SW480 (cell line): ENCODE results near the gene PSMD8.
"Not testable (repeated sequence)": the region's sequence is repeated elsewhere in the genome, so short reads cannot be mapped to it uniquely, and the experiment has no call there.

Experiments
- DNase-seq: peaks from one replicate; pipeline ENCODE4 v3.0.0-alpha.2; 2016; ENCODE audit warnings: low spot score

Gene PSMD8

DNA sequence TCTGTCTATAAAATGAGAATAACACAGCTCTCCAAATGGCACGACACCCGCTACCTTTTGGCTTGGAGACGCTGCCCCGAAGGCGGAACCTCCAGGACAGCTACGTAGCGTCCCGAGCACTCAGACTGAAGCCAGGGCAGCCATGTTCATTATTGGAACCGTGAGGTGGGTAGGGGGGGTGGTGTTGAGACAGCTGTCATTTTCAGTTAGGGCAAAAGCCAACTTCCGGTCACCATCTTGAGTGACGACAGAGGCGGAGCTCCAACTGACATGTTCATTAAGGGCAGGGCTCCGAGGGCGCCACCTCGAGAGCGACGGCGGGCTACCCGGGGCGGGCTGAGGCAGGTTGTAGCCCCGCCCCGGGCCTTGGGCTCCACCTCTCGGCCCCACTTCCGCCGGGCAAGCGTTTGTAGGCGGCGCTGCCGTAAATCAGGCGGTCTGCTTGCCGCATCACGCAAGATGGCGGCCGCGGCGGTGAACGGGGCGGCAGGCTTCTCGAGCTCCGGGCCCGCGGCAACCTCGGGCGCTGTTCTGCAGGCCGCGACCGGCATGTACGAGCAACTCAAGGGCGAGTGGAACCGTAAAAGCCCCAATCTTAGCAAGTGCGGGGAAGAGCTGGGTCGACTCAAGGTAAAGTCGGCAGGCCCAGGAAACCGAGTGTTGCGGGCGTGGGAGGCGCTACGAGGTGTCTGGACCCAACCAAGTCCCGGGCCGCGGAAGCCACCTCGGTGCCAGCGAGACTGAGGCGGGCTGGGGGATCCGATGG lies at the start of gene PSMD8:
PSMD8 (plus strand) TSS at position 240 of the 766 bp plus-strand sequence; CDS start at position 271, 31 bp downstream.
- peak; percentile 100 for DNase-seq

DNA sequence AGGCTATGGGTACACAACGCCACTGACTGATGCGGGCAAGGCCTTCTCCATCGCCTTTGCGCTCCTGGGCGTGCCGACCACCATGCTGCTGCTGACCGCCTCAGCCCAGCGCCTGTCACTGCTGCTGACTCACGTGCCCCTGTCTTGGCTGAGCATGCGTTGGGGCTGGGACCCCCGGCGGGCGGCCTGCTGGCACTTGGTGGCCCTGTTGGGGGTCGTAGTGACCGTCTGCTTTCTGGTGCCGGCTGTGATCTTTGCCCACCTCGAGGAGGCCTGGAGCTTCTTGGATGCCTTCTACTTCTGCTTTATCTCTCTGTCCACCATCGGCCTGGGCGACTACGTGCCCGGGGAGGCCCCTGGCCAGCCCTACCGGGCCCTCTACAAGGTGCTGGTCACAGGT lies 47.8 kb upstream of the PSMD8 start:
- DNase-seq: no peak

DNA sequence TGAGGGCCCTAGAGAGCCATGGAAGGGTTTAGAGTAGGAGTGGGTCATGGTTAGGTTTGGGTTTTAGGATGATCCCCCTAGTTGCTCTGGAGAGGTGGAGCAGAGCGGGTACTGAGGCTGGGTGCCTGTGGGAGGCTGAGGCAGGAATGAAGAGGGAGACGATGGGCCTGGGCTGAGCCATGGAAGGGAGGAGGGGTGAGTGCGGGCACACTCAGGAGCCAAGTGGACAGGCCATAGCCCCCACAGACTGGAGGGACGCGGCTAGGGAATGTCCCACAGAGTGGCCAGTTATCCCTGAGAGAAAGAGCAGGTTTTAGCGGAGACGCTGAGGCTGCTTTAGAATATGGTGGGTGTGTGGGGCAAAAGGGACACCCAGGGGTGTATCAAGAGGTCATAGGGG lies 44.7 kb upstream of the PSMD8 start:
- no peak for DNase-seq

DNA sequence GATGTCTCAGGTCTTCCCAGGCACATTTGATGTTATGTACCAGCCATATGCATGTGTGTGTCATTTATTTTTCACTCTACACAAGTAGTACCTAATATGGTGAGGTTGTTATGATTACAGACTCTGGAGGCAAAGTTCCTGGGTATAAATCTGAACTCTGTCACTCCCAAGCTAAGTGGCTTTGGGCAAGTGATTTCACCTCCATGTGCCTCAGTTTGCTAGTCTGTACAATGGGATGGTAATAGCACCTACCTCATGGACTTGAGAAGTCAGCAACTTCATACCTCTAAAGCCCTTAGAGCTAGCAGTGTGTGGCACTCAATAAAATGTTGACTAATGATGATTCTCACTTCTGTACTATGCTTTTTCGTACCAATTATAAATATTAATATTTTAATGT lies 42.6 kb upstream of the PSMD8 start:
- DNase-seq: no peak

DNA sequence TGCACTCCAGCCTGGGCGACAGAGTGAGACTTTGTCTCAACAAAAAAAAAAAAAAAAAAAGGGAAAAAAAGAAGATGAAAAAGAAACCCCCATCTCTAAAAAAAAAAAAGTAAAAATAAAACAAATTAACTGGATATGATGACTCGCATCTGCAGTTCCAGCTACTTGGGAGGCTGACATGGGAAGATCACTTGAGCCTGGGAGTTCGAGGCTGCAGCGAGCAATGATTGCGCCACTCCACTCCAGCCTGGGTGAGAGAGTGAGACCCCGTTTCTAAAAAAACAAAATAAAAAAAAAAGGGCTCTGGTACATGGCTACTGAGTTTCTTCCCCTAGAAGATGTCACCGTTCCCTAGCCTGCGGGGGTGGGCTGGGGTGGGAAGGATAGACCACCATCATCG lies 41.1 kb upstream of the PSMD8 start:
- DNase-seq: no peak

DNA sequence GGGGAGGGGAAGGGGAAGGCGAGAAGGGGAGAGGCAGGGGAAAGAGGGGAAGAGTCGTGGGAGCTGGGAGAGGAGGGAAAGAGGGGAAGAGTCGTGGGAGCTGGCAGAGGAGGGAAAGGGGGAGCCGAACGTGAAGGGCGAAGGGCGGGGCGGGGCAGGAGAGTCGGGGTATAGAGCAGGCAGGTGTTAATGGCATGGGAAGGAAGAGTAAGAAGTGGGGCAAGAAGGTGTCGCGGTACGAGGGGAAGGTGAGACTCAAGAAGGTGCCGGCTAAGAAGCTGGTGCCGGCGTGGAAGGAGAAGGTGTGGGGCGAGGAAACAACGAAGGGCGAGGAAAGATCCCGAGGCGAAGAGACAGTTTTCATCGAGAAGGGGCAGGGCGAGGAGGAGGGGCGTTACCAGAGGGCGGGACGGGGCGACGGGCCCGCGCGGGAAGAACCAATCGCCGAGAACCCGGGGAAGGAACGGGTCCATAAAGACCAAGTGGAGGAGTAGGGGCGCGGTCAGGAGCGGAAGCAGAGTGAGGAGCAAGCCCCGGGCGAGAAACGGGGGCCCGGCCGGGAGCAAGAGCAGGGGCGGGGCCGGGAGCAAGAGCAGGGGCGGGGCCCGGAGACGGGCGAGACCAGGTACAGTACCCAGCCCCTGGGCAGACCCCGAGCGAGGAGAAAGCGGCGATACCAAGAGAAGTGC lies 38.3 kb upstream of the PSMD8 start:
- DNase-seq: peak; percentile 99

DNA sequence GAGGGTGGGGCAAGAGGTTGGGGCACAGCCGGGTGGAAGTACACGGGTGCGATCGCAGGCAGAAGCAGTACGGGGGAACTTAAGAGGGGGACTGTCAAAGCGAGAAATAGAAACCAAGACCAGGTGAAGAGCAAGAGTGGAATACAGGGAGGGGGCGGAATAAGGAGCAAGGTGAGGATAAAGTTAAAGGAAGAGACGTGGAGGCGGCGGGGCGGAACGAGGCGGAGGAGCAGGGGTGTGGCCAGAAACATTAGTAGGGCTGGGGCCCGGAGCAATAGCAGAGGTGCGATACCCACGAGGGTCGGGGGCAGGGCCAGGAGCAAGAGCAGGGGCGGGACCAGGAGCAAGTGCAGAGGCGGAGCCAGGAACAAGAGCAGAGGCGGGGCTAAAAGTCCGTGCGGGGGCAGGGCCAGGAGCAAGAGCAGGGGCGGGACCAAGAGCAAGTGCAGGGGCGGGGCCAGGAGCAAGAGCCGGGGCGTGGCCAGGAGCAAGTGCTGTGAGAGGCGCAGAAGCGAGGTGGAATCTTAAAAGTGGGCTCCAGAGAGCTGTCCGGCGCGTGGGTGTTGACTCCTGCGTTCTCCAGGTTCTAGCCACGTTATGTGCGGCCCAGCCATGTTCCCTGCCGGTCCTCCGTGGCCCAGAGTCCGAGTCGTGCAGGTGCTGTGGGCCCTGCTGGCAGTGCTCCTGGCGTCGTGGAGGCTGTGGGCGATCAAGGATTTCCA lies 37.6 kb upstream of the PSMD8 start:
- peak; percentile 96 for DNase-seq

DNA sequence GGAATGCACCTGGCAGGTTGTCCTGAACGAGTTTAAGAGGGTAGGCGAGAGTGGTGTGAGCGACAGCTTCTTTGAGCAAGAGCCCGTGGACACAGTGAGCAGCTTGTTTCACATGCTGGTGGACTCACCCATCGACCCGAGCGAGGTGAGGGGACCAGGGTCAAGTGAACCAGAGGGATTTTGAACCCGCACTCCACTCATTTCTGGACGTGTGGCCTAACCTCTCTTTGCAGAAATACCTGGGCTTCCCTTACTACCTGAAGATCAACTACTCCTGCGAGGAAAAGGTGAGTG lies 37.1 kb upstream of the PSMD8 start:
- no peak for DNase-seq

DNA sequence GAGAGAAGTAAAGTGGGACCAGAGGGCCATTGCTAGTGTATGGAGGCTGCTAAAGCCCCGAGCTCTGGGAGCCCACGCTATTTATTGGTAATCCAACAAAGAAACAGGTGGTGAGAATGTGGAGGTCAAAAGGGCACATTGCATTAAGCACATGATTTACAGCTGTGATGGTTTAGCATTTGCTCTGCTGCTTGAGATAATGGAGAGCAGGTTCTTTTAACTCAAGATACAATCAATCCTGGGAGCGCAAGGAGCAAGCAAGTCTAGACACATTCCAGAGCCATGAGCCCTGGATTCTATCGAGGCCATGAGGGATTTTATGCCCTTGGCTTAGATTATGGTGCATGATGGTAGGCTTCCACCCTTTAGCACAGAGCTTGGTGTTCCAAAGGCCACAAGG lies 35.4 kb upstream of the PSMD8 start:
- not testable (repeated sequence) for DNase-seq

DNA sequence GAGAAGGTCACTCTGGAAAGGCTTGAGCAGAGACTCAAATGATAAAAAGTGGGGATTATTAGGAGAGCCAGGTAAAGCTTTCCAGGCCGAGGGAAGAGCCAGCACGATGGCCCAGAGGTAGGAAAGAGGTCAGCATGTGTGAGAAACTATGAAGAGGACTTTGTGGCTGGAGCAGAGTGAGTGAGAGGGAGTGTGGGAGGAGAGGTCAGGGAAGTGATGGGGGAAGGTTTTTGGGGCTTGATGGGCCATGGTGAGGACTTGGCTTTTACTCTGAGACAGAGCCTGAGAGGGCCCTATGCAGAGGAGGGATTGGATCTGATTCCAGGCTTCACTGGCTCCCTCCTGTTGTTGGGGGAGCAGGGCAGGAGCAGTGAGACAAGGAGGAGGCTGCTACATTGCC lies 33.4 kb upstream of the PSMD8 start:
- no peak for DNase-seq

DNA sequence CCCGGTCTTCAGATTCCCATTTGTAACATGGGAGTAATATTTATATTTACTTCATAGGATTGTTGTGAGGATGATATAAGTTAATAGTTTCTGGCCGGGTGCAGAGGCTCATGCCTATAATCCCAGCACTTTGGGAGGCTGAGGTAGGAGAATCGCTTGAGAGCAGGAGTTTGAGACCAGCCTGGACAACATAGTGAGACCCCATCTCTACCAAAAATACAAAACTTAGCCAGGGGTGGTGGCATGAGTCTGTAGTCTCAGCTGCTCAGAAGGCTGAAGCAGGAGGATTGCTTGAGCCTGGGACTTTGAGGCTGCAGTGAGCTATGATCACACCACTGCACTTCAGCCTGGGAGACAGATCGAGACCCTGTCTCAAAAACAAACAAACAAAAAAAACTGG lies 27.5 kb upstream of the PSMD8 start:
- DNase-seq: no peak

DNA sequence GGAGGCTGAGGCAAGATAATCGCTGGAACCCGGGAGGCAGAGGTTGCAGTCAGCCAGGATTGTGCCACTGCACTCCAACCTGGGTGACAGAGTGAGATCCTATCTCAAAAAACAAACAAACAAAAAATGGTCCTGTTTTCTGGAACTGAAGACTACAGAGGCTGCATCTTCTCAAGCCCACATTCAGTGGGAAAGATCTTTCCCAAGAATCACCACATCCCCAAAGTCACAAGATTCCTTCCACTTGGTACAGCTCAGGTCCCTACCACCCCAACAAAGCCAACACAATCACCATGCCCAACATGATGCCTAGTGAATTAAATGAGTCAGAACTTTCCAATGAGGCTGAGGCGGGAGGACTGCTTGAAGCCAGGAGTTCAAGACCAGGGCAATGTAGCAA lies 23.5 kb upstream of the PSMD8 start:
- no peak for DNase-seq

DNA sequence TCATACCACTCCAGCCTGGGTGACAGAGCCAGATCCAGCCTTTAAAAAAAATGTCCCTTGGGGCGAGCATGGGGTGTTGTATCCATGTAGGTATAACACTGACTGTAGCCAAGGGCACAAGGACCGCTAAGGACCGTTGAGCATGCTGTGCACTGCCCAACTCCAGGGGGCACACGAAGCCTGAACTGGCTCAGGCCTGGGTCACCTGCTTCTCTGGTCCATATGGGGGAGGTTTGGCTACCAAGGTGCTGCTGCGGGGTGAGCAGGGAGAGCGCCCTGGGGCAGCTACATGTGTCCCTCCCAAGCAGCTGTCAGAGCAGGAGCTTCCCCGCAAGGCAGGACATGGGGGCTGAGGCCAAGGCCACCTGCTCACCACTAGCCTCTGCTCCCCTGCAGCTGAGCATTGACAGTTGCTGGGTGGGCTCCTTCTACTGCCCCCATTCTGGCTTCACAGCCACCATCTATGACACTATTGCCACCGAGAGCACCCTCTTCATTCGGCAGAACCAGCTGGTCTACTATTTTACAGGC lies 22.4 kb upstream of the PSMD8 start:
- DNase-seq: no peak

DNA sequence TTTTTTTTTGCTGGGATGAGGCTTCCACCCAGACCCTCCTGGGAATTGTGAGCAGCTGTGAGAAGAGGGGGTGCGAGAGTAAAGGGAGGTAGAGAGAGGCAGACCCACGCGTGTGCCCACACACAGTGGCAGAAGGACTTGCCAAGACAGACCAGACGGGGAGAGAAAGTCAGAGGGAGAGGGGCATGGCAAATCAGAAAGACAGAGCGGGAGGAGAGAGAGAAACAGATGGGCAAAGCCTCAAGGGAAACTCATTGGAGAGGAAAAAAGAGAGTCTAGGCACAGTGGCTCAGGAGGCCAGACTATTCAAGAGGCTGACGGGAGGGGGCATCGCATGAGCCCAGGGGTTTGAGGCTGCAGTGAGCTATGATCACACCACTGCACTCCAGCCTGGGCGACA lies 21.8 kb upstream of the PSMD8 start:
- no peak for DNase-seq

DNA sequence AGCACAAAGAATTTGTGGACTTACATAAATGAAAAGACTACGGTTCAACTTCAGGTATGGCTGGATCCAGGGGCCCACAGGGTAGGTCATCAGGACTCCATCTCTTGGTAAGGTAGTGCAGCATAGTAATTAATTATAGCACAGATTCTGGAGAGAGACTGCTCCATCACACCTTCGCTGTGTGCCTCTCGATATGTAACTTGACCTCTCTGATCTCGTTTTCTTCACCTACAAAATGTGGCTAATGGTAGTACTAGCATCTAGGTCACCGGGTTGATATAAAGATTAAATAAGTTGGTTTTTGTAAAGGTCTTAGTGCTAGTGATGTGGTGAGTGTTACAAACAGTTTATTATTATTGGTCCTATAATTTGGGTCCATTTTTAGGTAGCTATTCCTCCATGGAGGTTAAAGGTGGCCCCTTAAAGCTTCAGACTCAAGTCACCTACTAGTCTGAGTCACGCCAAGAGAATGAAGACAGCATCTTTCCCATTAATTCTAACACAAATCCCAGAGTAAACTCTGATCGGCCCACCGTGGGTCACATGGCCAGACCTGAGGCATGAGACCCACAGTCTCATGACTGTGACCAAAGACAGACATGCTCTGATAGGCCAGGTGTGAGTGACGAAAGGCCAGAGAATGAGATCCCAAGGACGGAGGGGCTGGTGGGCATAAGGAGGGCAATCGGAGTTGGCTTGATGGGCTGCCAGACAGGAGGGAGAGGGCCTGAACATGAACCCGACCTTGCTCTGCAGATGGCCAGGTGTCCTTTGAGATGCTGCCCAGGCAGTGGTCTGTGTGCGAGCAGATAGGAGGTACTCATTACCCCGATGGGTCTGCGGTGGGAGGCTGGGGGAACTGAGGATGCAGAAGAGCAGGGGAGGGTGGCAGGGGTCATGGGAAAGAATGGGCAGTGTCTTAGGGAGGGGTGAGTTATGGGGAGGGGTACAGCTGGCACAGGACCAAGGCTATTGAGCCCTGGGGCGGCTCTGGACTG lies 18.3 kb upstream of the PSMD8 start:
- DNase-seq: no peak

DNA sequence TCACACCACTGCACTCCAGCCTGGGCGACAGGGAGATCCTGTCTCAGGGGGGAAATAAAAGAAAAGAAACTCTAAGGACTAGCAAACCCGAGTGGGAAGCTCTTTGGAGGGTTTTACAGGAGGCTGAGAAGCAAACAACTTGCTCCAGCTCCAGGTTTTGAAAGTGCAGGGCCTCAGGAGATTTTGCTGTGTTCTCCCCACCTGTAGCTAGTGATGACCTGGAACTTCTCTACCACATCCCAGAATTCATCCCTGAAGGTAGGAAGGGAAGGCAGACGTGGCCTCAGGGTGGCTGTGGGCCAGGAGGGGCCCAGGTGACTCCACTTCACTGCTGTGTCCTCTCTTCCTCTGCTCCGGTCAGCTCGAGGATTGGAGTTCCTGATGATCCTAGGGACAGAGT lies 16.3 kb upstream of the PSMD8 start:
- no peak for DNase-seq

DNA sequence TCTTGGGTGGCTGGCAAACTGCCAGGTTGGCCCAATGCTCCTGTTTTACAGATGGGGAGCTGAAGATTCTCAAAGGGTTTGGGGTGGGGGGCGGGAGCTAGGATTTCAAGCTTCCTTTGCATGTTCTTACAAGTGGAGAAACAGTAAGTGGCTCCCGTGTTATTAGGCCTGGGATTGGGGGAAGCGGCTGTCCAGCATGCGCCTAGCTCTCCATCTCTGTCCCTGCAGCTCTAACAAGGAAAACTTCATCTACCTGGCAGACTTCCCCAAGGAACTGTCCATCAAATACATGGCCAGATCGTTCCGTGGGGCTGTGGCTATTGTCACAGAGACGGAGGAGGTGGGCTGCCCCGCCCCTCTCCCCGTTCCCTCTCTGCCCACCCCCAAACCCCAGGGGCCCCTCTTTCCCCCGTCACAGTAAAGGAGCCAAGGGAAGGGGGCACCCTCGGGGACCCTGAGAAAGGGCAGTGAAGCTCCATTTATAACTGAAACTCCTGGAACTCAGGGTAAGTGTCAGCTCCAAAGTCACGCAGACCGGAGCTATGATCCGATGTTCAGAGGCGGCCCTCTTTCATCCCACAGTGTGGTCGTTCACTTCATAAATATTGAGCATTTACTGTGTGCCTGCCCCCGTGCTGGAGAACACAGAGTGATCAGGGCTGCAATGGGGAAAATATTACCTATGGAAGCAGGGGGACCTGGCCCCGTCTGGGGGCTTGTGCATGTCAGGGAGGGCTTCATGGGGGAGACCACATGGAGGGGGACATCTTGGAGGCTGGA lies 14.9 kb upstream of the PSMD8 start:
- no peak for DNase-seq

DNA sequence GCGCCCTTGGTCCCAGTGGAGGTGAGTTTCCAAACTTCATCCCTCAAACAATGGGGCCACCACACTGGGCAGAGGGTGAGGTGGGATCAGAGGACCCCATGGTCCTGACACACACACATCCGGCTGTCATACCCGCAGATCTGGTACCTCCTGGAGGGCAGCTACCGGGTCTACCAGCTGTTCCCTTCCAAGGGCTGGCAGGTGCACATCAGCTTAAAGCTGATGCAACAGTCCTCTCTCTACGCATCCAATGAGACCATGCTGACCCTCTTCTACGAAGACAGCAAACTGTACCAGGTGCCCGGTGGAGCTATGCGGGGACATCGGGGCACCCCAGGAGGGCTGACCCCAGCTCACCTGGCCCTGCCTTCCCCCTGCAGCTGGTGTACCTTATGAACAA lies 14.0 kb upstream of the PSMD8 start:
- no peak for DNase-seq

DNA sequence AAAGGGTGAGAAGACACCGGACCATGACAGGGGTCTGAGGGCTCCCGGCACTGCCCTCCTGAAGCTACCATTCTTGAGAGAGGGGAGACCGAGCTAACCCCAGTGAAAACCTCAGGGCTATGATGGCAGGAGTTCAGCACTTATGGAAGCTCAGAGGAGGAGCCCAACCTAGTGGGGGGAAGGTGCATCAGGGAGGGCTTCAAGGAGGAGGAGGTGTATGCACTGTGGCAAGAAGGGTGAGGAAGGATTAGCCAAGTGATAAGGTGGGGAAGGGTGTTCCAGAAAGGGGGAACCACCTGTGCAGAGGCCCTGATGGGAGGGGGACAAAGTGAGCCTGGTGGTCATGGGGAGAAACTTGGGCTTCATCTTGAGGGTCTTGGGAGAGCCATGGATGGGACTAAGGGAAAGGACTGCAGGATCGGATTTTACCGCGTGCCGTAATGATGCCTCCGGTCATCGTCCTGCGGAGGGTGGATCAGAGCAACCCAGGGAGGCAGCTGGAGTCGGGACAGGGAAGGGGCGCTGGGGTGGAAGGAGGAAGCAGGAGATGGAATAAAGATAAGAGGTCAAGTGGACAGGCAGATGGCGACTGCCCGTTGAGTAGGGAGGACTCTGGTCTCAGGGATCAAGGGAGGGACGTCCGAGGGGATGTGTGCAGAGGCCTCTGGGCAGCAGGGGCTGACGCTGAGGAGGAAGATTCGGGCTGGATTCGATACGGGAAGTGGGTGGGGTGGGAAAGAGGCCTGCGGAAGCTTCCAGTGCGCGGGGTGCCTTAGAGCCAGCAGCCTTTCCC lies 13.3 kb upstream of the PSMD8 start:
- DNase-seq: no peak

DNA sequence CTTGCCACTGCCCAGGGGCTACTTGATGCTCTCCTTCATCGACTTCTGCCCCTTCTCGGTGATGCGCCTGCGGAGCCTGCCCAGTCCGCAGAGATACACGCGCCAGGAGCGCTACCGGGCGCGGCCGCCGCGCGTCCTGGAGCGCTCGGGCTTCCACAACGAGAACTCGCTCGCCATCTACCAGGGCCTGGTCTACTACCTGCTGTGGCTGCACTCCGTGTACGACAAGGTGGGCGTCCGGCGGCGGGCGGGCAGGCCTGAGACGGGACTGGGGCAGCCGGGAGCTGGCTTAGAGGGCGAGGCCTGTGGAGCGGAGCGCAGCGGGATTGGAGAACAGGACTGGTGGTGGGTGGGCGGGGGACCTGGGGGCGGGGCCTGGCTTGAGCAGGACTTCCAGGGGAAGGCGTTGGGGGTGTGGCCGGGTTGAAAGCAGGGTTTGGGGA lies 12.7 kb upstream of the PSMD8 start:
- peak; percentile 95 for DNase-seq
